Chondrocyte (in vitro differentiated cells): ENCODE data around the gene TBCC. TPM values are rescaled to one million over a fixed set of nuclear protein-coding genes. Genes with fewer than 3 reads are reported as not detected.
A peak's percentile ranks its signal among the peaks of the same experiment; 100 is the strongest.

ENCODE experiments used
- DNase-seq: peaks from one replicate; pipeline ENCODE4 v3.0.0; 2021; ENCODE audit warnings: mixed read lengths, low spot score
- H3K27ac Mint-ChIP-seq: one replicate; pipeline ENCODE4 v1.8.0; 2021; ENCODE audit warnings: mild to moderate bottlenecking, moderate library complexity, mixed read lengths; ENCODE audit not compliant: unreplicated experiment
- H3K27me3 Mint-ChIP-seq: 2 replicates; pipeline ENCODE4 v1.8.0; 2021; ENCODE audit warnings: low read depth, mixed read lengths
- H3K36me3 Mint-ChIP-seq: 2 replicates; pipeline ENCODE4 v1.8.0; 2021; ENCODE audit warnings: low read depth, mixed read lengths
- H3K4me1 Mint-ChIP-seq: 2 replicates; pipeline ENCODE4 v1.8.0; 2021; ENCODE audit warnings: low read depth, mild to moderate bottlenecking, mixed read lengths
- H3K4me3 Mint-ChIP-seq: one replicate; pipeline ENCODE4 v1.8.0; 2021; ENCODE audit warnings: mild to moderate bottlenecking, moderate library complexity, mixed read lengths; ENCODE audit not compliant: unreplicated experiment
- H3K9me3 Mint-ChIP-seq: 2 replicates; pipeline ENCODE4 v1.8.0; 2021; ENCODE audit warnings: low read depth, mixed read lengths
- CTCF ChIP-seq: fragments of 200-600 bp; sonication (generic); IDR thresholded peaks from 2 replicates; pipeline ENCODE4 v1.5.0; 2021; ENCODE audit warnings: antibody characterized with exemption, mild to moderate bottlenecking, moderate library complexity
- total RNA-seq: library from RNA; stranded (reverse); gene quantifications from 3 replicates; pipeline ENCODE4 v1.2.1, GENCODE V29; 2021

Gene TBCC
- total RNA-seq, 1 donor from 2014 or later, result 19.3 TPM

- peak; percentile 22 for DNase-seq
- peaks cover 7% of the 10 kb centered on the region for H3K4me1 Mint-ChIP-seq
- H3K4me3 Mint-ChIP-seq, result peak overlapping the region; percentile 33
- no peak overlapping the region for H3K27ac Mint-ChIP-seq
- no peaks in the 10 kb centered on the region for H3K9me3 Mint-ChIP-seq
- H3K27me3 Mint-ChIP-seq, result no peaks in the 10 kb centered on the region
- peak; percentile 98 for TF ChIP-seq CTCF
- no peaks in the 10 kb centered on the region for H3K36me3 Mint-ChIP-seq
These were observed 19.3 kb downstream of the TBCC start for GRCh38 chr6:42726485-42727086.

GRCh38 chr6:42726026-42726425 is 19.9 kb downstream of the TBCC start:
- DNase-seq, result no peak
- H3K36me3 Mint-ChIP-seq, result no peaks in the 10 kb centered on the region
- no peak for TF ChIP-seq CTCF
- peaks cover 7% of the 10 kb centered on the region for H3K4me1 Mint-ChIP-seq
- peak overlapping the region; percentile 33 for H3K4me3 Mint-ChIP-seq
- no peaks in the 10 kb centered on the region for H3K27me3 Mint-ChIP-seq
- H3K9me3 Mint-ChIP-seq, result no peaks in the 10 kb centered on the region
- H3K27ac Mint-ChIP-seq, result no peak overlapping the region

- no peaks in the 10 kb centered on the region for H3K36me3 Mint-ChIP-seq
- H3K27ac Mint-ChIP-seq, result no peak overlapping the region
- H3K9me3 Mint-ChIP-seq, result no peaks in the 10 kb centered on the region
- TF ChIP-seq CTCF, result no peak
- H3K4me1 Mint-ChIP-seq, result peaks cover 13% of the 10 kb centered on the region
- H3K4me3 Mint-ChIP-seq, result no peak overlapping the region
- DNase-seq, result no peak
- peaks cover 2% of the 10 kb centered on the region for H3K27me3 Mint-ChIP-seq
These were observed 21.1 kb downstream of the TBCC start for GRCh38 chr6:42724825-42725224.

GRCh38 chr6:42722497-42722896 is 23.4 kb downstream of the TBCC start, which contains the start of gene PRPH2:
TSS of gene PRPH2 (minus strand) at chr6:42722597. CDS start at chr6:42722334, 263 bp downstream.
- Mint-ChIP-seq H3K27me3 (peaks cover 2% of the 10 kb centered on the region), H3K4me3 (no peak within 1 kb of the TSS), H3K9me3 (no peaks in the 10 kb centered on the region), H3K36me3 (no peaks in the 10 kb centered on the region), H3K4me1 (peaks cover 13% of the 10 kb centered on the region), H3K27ac (no peak within 1 kb of the TSS)
- DNase-seq, result no peak
- no peak for TF ChIP-seq CTCF

GRCh38 chr6:42720739-42721138 is 25.2 kb downstream of the TBCC start:
- no peaks in the 10 kb centered on the region for H3K9me3 Mint-ChIP-seq
- H3K4me3 Mint-ChIP-seq, result no peak overlapping the region
- no peak overlapping the region for H3K27ac Mint-ChIP-seq
- no peaks in the 10 kb centered on the region for H3K36me3 Mint-ChIP-seq
- no peak for TF ChIP-seq CTCF
- H3K27me3 Mint-ChIP-seq, result peaks cover 2% of the 10 kb centered on the region
- no peak for DNase-seq
- peaks cover 7% of the 10 kb centered on the region for H3K4me1 Mint-ChIP-seq
